ENCODE measurements around the gene AGTPBP1.
"Not testable (repeated sequence)": the region's sequence is repeated elsewhere in the genome, so short reads cannot be mapped to it uniquely, and the experiment has no call there.

The AGTPBP1 gene

DNA sequence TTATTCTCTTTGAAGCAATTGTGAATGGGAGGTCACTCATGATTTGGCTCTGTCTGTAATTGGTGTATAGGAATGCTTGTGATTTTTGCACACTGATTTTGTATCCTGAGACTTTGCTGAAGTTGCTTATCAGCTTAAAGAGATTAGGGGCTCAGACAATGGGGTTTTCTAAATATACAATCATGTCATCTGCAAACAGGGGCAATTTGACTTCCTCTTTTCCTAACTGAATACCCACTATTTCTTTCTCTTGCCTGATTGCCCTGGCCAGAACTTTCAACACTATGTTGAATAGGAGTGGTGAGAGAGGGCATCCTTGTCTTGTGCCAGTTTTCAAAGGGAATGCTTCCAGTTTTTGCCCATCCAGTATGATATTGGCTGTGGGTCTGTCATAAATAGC, 22.3 kb downstream of the AGTPBP1 start:
- not testable (repeated sequence) for DNase-seq

DNA sequence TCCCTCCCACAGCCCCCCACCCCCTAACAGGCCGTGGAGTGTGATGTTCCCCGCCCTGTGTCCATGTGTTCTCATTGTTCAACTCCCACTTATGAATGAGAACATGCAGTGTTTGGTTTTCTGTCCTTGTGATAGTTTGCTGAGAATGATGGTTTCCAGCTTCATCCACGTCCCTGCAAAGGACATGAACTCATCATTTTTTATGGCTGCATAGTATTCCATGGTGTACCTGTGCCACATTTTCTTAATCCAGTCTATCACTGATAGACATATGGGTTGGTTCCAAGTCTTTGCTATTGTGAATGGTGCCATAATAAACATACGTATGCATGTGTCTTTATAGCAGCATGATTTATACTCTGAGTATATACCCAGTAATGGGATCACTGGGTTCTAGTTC, 23.9 kb downstream of the AGTPBP1 start:
- not testable (repeated sequence) for DNase-seq

DNA sequence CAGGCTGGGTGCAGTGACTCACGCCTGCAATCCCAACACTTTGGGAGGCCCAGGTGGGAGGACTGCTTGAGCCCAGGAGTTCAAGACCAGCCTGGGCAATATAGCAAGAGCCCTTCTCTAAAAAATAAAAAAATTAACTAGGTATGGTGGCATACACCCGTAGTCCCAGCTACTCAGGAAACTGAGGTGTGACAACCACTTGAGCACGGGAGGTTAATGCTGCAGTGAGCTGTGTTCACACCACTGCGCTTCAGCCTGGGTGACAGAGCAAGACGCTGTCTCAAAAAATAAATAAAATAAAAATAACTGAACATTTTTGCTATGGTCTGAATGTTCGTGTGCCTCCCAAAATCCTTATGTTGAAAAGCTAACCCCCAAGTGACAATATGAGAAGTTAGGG, 24.5 kb downstream of the AGTPBP1 start:
- no peak for DNase-seq

DNA sequence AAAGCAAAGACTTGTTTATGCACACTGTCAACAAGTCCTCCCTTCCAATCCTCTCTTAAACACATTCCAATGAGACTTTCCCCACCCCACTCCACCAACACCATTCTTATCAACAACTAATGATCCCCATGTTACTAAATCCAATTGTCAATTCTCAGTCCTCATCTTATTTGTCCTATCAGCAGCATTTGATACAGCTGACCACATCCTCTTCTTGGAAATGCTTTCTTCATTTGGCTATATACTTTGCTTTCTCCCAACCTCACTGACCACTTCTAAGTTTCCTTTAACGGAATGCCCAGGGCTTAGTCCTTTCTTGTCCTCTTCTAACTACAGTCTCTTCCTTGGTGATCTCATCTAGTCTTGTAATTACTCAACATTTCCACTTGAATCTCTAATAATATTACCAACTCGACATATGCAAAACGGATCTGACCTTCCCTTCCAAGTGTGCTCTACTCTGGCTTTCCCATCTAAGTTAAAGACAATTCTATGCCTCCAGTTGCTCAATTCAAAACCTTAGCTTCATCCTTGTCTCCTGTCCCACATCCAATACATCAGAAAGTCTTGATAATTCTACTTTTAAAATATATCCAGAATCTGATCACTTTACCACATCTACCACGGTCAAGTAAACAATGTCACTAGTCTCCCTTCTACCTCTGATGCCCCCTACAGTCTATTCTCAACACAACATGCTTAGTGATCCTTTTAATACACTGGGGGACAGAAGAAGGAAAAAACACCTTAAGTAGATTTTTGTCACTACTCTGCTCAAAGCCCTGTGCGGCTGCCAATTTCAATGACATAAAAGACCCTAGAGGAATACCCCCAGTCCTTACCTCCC, 25.5 kb downstream of the AGTPBP1 start:
- DNase-seq = no peak

DNA sequence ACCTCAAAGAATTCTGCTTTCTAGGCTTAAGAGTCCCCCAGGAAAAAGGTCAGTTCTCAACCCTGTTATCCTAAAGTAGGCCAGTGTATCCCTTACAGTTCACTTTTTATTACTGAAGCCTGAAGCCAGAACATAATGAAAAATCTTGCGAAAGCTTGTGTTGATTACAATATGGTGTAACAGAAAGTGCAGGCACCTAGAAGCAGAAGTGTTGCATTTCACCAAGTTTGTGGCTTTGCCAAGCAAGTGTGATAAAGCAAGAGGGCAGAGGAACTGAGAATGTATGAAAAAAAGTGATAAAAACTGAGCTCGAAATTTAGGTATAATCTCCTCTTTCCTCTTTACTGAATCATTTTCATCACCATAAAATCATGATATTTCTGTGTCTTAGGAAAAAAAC, 26.2 kb downstream of the AGTPBP1 start:
- no peak for DNase-seq

DNA sequence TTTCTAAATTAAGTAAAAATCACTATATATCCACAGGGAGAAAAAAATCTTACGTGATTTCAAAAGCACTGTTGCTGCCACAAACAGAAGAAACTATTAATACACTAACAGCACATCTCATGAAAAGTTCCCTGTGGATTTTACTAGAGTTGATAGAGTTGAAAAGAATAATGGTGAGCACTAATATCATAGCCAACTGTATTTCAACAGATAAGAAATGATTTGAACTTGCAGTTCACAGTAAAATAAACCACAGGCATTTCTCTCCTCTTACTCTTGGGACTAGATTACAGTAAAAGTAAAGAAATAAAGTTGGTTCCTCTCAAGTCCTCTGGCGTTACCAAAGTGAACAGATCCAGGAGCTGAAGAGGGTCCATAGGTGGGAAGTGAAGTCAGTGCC, 27.9 kb downstream of the AGTPBP1 start:
- DNase-seq = no peak

DNA sequence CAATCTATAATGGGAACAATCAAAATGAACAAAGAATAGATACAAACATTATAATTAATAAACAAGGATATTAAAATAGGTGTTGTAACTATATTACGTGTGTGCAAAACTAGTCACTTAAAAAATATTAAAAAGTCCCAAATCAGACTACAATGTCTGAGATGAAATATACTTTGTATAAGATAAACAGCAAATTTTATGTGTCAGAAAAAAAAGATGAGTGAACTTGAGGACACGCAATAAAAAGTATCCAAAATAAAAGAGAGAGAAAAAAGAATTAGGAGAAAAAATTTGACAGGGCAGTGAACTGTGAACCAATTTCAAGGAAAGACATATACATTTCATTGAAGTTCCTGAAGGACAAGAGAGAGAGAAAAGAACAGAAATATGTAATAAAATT, 37.0 kb downstream of the AGTPBP1 start:
- DNase-seq = no peak

DNA sequence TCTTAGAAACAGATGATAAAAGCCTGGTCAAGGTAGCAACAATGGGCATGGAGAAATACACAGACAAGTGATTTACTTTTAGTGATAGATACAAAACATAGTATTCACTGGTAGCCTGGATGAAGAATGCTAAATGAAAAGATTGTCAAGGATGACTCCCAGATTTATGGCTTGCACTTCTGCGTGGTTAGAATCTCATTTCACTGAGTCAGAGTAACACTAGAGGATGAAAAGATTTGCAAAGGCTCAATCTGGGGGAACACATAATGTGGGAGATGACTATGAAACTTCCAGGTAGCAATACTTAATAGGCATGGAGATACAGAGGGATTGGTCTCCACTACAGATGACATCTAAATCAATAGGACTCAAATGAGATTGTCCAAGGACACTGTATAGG, 38.4 kb downstream of the AGTPBP1 start:
- no peak for DNase-seq

DNA sequence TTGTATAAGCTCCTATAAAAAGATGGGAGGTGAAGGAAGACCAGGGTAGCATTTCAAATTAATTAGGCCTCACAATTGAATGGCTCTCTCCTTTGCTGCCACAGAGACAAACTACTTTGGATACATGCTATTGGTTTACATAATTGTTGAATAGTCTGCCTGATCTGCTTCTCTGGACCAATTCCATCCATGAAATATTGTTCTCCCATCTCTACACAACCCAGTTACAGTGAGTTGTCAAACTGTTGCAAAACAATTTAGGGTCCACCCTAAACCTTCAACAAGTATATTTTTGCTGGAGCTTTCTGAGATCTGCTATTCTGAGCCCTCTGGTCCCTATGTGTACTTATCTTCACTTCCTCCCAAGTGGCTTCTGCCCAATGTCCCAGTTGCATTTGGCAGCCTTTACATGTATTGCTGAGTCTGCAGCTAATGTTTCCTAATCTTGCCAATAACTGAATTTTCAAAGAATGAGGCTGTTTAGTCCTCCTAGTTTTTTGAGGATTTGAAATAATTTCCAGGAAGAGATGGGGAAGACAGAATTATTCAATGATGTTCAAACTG, 38.9 kb downstream of the AGTPBP1 start:
- DNase-seq = no peak

DNA sequence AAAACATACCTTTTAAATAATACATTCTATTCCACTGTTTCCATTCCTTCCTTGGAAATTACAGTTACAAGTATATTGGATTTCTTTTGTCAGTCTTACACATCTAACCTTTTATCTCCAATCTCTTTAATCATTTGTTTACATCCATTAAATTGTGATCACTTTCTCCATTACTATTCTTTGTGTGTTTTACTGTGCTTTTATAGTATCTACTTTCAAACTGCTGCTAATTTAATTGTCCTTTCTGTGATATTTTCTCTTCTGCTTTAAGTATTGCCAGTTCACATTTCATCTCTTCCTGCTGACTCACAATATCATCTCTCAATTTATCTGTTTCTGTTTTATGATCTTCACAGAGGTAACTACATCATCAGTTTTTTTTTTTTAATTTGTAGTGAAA, 39.6 kb downstream of the AGTPBP1 start:
- no peak for DNase-seq

DNA sequence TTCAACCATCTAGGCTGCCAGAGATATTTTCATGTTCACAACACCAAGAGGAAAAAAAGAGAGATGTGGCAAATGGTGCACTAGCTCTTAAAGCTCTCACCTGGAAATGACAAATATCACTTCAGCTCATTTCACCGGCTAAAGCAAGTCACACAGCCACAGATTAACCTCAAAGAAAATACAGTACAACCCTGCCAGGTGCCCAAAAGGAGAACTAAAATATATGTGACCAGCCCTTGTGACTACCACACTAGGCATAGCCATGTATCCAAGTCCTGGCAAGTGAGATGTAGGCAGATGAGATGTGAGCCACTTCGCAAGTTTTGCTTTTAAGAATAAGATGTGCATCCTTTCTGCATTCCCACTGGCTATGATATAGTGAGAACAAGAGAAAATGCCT, 41.4 kb downstream of the AGTPBP1 start:
- DNase-seq = no peak

DNA sequence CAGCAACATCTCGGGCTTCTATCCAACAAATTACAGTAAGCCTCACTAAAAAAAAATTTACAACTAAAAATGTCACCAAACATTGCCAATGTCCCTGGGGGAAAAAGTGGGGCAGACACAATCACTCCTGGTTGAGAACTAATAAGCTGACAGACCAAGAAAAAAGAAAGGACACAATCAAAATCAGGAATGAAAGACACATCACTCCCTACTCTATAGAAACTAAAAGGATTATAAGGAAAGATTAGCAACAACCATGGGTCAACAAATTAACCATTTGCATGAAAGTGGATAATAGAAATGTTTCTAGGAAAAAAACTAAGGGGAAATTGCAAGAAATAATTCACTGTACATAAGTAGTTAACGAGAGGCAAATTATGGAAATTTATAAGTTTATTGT, 53.4 kb downstream of the AGTPBP1 start:
- no peak for DNase-seq

DNA sequence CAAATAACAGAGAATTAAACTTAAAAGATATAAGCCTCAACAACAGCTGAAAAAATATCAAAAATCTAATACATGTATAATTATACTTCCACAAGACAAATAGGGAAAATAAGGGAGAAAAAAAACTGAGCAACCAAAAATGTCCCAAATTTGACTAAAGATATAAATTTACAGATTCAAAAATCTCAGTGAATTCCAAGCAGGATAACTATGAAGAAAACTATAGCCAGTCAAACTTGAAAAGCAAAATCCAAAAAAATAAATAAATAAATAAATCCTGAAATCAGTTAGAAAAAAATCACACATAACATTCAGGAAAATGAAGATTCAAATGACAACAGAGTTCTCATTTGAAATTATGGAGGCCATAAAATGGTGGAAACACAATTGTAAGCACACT, 56.7 kb downstream of the AGTPBP1 start:
- no peak for DNase-seq

DNA sequence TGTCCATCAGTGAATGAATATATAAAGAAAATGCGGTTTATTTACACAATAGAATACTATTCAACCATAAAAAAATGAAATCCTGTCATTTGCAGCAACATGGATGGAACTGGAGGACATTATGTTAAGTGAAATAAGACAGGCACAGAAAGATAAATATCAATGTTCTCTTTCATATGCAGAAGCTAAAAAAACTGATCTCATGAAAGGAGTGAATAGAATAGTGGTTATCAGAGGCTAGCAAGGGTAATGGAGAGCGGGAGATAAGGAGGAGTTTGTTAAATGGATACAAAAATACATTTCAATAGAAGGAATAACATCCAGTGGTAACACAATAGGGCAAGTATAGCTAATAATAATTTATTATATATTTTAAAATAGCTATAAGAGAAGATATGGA, 65.0 kb downstream of the AGTPBP1 start:
- DNase-seq = no peak

DNA sequence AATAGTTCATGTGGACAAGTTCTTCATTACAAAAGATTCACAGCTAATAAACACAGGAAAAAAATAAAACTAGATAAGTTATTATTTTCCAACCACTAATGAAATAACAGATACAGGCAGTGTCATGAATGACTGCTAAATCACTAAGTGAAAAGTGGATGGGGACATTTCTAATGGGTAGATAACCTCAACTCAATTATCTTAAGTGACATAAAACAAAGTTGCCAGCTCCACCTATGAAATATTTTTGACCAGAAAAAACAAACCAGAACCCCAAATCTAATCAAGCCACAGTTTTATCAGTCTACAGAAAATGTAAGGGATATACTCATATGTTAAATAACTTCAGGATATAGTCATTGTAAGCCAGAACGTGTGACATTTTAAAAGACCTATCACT, 74.4 kb downstream of the AGTPBP1 start:
- DNase-seq = no peak

DNA sequence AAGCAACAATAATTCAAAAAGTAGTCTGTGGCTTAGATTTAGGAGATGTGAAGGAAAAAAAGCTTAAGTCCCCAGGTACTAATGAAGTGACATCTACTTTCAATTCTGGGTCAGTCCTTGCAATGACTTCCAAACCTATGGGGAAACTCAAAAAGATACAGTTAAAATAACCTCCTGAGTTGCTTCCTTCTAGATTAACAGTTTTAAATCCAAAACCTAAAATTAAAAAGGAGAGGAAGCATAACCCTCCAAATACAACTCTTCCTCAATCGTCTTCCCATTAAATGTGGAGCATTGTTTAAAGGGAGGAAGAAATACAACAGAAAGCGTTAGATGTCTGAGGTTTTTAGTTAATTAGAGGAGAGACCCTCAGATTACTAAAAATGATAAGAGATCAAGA, 75.7 kb downstream of the AGTPBP1 start:
- DNase-seq = no peak

DNA sequence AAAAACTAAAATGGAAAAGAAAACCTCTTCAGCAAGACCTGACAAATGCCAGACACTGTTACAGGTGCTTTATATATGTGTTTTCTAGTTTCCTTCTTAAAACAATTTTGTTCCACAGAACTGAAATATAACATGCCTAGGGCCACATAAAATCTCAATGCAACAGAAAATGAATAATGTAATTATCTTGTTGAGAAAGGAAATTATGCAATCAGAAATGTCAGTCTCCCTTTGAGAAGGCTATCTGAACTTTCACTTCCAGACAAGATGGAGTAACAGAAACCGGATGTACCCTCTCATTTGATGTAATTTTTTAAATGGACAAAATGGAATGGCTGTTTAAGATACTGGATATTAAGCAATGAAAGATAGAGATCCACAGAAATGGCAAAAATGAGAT, 79.2 kb downstream of the AGTPBP1 start:
- no peak for DNase-seq

DNA sequence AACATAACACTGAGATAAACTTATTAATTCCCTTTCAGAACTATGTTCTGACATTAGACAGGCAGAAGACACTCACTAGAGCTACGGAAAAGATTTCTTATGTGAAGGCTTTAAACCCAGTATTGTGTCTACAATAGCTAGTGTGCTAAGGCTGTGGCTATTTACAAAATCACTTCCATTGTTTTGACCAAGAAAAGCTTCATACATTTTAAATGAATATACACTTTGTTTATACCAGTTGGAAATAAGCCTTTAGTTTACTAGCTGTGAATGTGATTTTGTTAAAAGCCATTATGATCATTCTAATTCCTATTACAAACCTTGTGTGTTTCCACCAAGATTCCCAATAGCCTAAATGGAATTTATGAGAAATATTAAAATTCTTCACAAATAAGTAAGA, 83.0 kb downstream of the AGTPBP1 start:
- no peak for DNase-seq

DNA sequence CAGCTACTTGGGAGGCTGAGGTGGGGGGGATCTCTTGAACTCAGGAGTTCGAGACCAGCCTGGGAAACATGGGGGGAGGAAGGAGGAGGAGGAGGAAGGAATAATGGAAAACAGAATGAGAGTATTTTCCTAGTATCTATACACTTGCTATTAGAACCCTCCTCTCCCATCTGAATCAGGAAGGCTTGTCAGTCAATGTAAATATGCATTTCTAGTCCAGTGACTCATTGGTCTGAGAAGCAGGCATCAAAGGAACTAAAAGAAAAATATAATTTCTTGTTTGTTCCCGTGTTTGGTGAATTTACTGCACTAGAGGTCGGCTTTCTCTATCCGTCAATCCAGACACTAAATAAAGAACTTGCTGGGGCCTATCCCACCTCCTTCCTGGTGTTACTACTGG, 88.6 kb downstream of the AGTPBP1 start:
- DNase-seq = no peak

DNA sequence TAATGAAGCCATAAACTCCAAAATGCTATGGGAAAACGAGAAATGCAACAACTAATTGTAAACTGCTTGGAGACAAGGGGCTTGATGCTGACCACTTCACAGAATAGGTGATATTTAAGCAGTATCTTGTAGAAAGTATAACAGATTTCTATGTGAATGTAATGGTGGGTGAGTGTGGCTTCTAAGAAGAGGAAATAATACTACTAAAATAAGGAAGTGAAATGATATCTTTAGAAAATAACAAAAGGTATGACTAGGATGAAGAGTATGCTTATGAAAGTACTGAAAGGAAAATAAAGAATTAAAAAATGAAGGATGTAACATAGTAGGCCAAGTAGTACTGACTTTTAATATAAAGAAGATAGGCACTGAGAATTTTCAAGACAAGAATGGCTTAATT, 94.2 kb downstream of the AGTPBP1 start:
- DNase-seq = no peak

DNA sequence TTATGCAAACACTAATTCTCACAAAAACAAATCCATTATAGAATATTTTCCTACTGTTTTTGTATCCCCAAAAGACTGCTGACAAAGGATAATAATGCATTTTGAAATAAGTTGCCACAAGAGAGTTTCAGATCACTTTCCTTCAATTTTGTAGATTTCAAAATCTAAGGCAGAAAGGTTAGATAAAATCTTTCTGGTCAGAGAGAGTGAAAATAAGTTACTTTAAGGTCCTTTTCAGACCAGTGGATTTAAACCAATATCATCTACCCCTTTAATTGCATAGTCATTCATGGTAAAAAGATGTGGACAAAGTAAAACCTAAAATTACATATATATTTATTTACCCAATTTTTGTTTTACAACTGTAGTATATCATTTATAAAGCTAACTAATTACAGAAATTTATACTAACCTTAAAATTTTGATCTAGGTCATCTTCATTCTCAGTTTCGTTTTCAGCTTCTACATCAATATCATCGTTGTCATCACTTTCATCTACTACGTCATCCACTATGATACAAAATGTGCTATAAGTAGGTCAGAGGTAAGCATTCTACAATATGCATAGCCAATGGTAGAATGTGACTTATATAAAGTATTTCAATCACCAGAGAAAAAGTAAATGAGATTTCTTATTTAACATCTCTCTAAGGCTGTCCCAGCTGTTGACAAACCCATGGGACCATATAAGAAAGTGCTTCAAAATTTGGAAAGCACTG, 95.7 kb downstream of the AGTPBP1 start:
- DNase-seq = no peak

DNA sequence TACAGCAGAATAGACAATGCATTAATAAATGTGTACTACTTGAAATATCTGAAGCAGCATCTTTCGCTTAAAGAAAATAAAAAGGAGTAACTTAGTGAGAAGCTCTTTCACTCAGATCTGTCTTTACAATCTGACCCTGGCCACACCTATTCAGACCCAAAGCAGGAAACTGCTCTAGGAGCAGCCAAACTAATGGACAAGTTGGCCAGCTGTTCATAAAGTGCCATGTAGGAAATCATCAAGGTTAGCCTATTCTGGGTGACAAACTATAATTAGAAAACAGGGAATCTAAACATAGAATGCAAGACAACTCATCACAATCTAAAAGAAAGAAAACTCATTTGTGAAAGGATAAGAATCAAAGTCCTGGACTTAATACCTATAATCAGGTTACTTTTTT, 101.3 kb downstream of the AGTPBP1 start:
- DNase-seq = no peak

DNA sequence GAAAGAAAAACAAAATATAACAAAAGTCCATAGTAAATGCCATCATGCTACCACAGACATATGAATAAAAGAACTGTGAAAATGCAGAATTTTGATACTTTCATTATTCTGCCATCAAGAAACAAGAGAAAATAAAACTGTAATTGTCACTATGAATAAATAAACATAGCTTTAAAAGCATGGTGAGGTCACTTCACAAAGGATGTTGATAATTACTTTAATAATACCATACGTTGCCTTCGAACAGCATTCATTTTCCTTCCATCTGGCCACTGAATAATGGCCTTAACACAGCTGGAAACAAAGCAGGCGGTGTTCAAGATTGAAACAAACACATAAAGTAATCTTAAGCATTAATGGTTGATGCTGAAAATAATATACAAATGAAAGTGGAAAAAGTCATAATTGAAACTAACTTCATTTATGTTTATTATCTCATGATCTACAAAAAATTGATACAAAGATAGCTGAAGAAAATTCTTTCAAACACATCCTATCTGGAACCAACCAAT, 102.0 kb downstream of the AGTPBP1 start:
- no peak for DNase-seq

DNA sequence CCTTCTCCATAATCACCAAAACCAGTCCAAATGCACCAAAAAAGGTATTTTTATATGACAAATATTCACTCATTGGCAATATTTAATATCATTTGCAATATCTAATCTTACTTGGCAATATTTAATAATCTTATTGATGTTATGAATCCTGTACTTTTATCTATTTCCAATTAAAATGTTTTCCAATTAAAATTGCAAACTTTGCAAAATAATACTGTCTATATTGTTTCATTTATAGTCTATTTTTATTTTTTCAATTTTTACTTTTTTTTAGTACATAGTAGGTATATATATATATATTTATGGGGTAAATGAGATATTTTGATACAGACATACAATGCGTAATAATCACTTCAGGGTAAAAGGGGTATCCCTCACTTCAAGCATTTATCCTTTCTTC, 109.9 kb downstream of the AGTPBP1 start:
- DNase-seq = no peak
